Stimulated activated CD4-positive, alpha-beta T cell treated with anti-CD3 and anti-CD28 coated beads, Interleukin-1b, Interleukin-23, amount 100 ng/mL, for 4 hours (primary cell): ENCODE results near the gene ATP5MG.
"Not testable (repeated sequence)": the region's sequence is repeated elsewhere in the genome, so short reads cannot be mapped to it uniquely, and the experiment has no call there.

Experiments
- DNase-seq, 2 donors: peaks; one replicate each; pipeline ENCODE4 v3.0.0-alpha.2; 2020; ENCODE audit warnings: low read depth in 2 of 2

ATP5MG gene

DNA sequence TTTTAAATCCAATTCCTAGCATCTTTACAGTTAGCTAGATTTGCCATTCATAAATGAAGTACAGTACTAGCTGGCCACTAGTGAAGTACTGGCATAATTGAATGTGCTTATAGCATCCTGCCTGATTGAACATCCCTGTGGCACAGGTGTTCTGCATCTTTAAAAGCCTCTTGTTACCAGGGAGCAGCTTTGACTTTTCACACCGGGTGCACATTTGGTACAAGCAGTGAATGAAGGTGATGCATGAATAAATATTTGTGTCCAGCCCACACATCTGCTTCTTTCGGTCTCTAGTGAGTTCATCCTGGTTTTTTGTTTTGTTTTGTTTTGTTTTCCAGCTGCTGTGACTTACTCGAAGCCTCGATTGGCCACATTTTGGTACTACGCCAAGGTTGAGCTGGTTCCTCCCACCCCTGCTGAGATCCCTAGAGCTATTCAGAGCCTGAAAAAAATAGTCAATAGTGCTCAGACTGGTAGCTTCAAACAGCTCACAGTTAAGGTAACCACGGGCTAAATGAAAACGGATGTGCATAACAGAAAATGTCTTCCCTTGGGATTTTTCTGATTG lies 5.3 kb downstream of the ATP5MG start:
- no peak for DNase-seq

DNA sequence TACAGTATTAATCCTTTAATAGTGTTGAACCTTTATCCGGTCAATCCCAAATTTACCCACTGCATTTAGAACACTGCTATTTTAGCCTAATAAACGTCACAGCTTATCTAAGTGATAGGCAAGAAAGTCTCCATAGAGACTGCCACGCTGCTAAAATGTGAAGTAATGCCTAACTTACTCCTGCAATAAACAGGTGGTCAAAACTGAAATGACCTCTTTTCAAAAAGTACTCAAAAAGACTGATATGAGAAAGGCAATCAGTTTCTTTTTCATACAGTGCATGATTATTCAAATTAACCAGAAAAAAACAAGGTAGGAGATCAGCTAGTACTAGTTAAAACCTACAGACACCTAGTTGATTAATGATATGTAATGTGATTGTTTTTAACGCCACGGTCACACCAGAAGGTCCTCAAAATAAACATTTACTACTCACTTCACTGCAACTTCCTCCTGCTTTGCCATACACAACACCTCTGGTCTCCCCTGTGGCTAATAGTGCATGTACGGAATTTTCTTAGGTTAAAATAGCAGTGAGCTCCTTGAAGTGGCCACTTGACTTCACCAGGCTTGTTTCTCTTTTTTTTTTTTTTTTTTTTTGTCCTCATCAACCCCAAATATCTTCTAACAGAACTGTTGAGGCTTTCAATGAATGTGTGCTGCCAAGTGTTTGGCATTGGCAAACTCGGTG lies 8.8 kb downstream of the ATP5MG start:
- DNase-seq = no peak

DNA sequence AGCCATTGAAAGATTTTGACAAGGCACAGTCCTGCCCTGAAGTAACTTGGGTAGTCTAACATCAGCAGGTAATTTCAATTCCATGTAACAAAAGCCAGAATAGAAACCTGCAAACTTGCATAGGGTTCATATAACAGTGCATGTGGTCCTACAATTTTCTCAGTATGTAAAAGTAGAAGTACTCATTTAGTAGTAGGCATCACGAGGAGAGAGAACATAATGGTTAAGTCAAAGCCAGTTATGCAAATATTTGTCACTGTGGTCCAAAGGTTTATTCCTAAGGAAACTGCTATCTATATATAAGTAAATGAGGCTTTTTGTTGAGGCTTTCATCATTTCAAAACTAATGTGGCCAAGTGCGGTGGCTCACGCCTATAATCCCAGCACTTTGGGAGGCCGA lies 10.1 kb downstream of the ATP5MG start:
- DNase-seq = no peak

DNA sequence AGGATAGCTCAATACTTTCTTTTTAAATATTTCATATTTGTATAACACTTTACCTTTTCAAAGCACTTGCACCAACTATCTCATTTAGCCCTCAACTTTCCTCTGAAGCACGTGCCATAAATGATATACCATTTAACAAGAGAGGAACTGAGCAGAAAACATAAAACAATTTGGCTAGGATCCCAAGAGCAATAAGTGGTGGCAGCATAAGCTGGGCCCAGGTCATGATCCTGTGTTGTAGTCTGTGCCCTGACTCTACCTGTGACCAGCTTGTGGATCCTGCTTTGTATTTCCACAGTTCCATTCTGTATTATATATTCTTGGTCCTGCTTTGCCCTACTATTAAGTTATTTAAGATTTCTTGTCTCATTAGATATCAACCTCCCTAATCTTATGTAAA lies 11.5 kb downstream of the ATP5MG start:
- DNase-seq = no peak

DNA sequence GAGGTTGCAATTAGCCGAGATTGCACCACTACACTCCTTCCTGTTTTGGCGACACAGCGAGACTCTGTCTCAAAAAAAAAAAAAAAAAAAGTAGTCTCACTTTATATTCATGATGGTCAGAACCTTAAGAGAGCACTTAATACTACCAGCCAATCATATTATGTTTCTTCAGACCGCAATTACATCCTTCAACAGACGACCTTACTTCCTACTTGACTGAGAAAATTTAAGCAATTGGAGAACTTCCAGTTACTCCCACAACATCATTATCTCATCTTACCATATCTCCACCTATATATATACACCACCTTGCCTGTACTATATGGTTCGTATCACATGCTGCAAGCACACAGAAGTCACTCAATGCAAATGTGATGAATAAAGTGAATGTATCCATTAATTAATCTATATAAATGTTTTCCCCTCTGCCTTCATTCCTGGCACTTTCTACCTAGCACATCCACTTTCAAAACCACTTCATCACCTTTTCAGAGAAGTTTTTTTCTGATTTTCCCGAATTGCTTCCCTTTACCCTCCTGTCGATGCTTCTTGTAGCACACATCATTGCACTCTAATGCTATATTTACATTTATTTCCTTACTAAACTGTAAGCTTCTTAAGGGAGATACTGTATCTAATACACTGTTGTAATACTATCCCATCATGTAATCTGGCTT lies 13.8 kb downstream of the ATP5MG start:
- DNase-seq = no peak

DNA sequence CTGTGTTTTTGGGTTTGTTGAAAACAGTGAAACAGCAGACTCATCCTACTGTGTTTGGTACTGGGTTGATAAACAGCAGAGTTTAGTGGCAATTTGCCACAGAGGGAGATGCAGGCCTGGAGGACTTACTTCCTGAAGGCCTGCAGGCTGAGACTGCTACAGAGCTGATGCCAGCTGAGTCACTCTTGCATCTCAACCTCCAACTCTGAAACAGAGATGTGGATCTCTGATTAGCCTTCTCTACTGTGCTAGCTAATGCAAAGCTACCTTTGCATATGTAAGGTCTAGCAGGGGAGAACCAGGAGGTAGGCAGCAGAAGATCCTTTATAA lies 14.3 kb downstream of the ATP5MG start:
- DNase-seq = no peak

DNA sequence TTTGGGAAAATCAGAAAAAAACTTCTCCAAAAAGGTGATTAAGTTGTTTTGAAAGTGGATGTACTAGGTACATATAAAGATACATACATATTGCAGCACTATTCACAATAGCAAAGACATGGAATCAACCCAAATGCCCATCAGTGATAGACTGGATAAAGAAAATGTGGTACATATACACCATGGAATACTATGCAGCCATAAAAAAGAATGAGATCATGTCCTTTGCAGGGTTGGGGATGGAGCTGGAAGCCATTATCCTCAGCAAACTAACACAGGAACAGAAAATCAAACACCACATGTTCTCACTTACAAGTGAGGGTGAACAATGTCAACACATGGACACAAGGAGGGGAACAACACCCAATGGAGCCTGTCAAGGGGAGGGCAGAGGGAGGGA lies 15.5 kb downstream of the ATP5MG start:
- not testable (repeated sequence) for DNase-seq

DNA sequence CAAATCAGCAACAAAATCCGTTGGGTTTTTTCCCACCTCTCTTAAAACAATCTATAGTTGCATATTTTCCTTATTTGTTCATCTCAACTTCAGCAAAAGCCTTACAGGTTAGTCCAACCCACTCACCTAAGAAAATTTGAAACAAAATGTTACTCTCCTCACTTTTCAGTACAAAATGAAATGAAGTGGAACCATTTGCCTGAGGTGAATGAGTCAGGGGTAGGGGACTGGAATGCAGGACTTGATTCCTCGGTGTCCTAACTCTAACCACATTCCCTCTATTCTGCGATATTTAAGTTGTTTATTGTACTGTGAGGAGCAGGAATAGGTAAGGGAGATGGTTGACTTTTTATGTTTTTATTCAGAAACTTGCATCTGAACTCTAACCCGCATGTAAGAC lies 16.4 kb downstream of the ATP5MG start:
- no peak for DNase-seq

DNA sequence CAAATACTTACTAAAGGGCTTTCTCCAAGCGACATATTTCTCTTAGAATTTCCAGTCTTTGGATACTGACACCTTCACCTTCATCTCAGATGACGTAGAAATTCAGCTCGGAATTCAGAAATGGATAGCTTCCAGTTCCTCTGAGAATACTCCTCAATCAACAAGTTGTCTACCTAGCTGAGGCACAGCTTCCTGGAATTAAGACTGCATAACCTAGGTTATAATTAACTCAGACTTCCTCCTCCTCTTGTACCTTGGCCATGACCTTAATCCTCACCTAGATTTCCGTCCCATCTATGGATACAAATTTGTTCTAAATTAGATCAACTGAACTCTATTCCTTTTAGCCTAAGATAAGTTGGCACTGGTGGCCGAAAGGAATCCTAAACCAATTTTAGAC lies 17.4 kb downstream of the ATP5MG start:
- DNase-seq = no peak

DNA sequence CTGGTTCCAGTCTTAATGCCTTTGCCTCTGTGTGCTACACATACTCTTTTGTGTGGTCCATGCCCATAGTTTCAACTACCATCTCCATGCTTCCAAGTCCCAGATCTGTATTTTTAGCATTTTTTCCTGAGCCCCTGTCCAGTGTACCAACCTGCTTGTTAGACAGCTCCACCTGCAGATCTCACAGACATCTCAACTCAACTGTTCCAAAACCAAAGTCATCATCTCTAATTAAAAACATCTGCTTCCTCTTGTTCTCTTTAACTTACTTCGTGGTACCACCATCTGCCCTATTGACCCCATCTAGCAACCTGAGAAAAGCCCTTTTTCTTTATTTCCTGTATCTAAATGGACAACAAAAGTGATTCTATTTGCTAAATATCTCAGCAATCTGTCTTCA lies 26.3 kb downstream of the ATP5MG start:
- DNase-seq = no peak

DNA sequence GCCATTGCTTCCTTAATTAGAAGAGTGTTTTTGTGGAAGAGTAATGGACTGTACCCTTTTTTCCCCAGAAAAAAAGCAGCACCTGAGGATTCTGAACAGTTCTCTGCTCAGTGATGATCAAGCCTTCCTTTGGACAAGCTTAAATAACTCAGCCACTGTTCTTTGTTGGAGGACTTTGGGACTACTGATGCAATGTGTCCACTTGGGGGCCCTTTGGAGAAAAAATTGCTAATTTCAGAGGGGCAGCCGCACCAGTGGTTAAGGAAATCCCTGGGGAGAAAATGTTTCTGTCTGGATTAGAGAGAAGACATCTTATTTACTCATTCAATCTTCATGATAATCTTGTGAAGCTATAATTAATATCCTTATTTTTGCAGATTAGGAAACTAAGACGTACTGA lies 29.6 kb downstream of the ATP5MG start:
- DNase-seq = no peak

DNA sequence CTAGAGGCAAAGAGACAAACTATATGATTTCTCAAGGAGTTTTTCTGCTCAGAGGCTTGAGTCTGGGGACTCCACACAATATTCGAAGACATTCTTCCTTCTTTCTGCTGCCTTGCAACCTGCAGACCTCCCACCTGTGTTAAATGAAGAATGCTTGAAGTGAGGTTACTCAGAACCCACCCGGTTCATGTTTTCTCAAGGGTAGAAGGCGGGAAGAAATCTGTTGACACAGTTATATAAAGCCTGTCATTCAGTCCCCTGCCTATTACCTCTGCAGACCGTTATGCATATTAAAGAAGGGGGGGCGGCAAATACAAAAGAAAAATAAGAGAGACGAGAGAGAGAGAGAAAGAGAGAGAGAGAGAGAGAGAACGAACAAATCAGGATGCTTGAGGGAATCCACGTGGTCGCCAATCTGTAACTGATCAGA lies 32.7 kb downstream of the ATP5MG start:
- DNase-seq = no peak

DNA sequence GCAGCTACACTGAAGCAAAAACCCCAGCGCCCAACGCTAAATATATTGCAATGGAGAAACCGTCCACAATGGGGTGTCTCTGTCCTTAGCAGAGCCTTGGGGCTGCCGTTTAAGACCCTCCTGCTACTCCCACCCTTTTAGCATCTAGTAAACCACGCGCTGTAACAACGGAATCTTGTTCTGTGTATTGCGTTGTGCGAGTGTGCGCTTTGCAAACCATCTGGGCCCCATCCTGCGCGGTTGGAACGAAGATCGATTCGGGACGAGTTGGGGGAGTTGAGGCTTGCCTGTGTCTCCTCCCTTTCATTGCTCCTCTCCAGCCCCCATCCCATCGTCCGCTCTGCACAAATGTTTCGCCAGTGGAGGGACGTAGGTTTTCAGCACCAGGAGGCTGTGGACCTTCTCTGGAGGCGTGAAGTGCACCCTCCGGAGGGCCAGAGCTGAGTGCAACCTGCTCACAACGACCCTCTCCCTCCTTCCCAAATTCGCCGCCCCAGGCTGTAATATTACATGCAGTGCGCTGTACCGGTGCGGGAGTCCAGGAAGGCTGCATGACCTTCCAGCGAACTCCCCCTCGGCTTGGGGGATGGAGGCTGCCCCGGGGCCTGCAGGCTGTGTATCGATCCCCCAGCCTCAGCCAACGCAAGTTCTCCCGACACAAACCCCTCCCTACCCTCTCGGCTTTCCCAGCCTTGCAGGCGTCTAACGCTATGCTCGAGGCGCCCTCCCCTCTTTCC lies 33.3 kb downstream of the ATP5MG start:
- DNase-seq = peak in 1 of 2 donors; percentile 28

DNA sequence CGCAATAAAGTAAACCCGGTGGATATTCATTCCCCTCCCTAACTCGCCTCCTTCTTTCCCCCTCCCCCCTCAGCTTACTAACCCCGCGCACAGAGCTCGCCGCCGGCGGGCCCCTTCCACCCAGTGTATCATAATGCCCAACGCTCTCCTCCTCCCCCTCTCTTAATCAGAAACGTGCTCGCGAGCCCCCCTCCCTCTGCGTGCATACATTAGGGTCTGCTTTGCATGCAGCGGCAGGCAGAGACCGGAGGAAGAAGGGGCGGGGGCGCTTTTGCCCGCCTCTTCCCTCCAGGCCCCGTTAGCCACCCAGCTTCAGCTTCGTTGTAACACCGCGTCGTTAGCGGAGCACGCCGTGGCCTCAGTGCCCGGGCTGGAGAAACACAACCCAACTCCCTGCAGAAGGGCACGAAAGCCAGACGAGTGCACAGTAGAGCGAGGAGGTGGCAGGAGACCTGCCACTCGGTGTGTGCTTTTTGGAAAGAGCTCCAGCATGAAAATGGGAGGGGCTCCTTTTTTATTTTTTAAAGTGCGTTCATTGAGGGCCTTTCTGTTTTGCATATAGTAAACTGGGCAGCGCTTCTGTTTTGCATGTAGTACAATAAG lies 34.0 kb downstream of the ATP5MG start:
- DNase-seq = peak in 1 of 2 donors; percentile 50

DNA sequence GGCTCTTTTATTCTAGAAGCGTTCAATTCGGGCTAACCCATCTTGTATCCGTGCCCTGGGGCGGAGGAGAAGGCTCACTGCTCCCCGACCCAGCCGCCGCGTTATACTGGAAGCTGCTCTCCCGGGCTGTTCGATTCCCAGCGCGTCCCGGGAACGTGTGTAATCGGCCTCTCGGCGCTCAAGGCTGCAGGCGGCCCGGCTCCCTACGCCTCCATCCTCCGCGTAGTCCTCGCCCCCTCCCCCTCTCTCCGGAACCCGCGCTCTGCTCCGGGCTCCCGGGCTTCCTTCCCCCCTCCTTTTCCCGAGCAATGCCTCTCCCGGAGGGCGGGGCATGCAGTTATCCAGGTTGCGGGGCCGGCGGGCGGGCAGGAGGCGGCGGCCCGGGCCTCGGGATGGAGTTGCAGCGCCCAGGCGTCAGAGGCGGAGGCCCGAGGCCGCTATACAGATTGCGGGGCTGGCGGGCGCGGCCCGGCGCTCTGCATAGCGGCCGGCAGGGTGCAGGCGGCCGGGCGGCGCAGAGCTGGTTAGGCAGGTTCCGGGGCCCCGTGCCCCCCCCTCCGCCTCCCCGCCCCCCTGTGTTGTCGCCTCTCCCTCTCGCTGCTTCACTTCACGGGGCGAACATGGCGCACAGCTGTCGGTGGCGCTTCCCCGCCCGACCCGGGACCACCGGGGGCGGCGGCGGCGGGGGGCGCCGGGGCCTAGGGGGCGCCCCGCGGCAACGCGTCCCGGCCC lies 34.7 kb downstream of the ATP5MG start, which contains the start of gene KMT2A:
Gene KMT2A (plus strand): TSS at position 600 of the 732 bp plus-strand sequence. CDS start 21 bp downstream, at position 621.
- peak; percentile 90 to 95 for DNase-seq

DNA sequence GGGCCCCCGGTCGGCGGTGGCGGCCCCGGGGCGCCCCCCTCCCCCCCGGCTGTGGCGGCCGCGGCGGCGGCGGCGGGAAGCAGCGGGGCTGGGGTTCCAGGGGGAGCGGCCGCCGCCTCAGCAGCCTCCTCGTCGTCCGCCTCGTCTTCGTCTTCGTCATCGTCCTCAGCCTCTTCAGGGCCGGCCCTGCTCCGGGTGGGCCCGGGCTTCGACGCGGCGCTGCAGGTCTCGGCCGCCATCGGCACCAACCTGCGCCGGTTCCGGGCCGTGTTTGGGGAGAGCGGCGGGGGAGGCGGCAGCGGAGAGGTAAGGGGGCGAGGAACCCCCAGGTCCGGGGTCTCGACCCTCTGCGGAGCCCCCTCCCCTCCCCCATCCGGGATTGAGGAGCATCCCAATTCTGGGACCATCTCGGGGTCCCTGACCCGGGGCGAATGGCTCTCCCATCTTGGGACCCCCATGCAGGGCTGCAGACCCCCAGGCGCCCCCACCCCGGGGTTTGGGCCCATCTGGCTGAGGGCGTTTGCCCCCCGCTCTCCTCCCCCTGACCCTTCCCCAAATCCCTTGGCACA lies 35.3 kb downstream of the ATP5MG start:
- no peak for DNase-seq

DNA sequence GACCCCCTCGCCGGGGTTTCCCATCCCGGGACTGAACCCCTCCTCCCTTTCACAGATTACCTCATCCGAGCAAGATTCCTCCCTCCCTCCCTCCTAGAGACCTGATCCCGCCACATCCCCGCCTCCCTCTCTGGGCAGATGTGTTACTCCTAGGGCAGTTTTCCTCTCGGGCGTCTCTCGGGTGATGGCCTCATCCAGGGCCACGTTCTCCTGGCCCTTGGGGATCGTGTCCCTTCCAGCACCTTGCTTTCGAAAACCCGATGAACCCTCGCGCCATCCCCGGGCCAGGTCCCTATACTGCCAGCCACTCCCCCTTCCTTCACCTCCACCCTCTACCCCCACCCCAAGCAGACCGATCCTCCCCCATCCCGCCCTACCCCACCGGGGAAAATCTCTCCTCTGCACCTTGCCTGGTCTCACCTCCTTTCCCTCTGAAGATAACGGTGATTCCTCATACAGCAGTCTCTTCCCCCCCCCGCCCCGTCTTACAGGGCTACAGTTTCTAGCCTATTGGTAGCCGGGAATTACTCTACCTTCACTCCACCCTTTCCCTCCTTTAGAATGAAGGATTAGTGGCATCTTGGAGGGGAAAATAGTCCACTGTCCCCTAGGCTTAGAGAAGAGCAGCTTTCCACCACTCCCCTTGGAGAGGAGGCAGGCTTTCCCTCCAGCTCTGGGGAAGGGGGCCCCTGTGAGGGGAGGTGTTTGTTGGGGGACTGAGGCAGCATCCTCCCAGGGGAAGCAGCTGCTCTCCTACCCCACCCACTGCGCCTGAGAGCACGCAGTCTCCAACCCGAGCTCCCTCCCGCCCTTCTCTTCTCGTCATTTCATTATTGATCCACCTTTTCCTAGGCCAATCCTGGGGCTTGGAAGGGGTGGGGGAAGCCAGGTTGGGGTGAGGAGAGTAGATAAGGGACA lies 36.1 kb downstream of the ATP5MG start:
- peak in 1 of 2 donors; percentile 34 for DNase-seq

DNA sequence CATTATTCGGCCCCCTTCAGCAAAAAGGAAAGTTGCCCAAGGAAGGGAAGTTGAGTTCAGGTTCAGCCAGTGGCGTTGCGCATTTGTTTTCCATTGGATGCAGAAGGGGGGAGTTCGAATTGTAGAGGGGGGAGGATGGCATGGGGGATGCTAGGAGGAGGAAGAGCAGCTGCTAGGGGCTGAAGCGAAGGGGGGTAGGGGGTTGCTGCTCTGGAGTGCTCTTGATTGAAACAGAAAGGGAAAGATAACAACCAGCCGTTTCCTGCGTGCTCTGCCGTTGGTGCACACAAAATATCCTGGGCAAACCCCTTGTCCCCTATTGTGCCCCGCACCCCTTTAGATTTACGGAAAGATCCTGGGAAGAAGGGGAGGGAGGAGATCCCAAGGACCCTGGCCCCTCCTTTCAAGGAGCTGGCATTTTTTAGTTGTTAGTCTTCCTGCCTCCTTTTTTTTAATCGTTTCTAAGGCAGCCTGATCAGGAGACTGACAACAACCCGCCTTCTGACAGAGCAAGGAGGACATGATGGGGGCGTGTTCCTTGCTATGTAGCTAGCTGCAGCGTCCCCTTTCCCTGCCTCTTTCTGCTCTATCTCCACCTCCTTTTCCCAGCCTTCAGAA lies 37.0 kb downstream of the ATP5MG start:
- DNase-seq = peak in 1 of 2 donors; percentile 27

DNA sequence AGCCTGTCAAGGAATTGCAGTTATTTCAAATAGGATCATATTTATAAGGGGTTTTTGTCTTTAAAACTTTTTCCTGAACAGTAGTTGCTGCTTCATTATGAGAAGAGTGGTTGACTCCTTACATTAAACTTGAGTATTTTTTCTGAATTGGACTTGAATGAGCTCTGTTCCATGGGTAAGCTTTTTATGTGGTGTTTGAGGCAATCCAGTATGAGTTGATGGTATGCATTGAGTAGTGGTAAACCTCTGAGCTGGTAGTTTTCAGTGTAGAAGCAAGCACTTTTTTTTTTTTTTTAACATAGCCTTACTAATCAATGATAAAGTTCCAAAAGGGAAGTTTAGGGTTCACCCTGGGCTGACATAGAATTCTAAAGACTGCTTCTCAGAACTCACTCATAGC lies 38.2 kb downstream of the ATP5MG start:
- no peak for DNase-seq
